KMS-11 (cell line): Measurements from ENCODE around the gene FOXM1.
A peak's percentile ranks its signal among the peaks of the same experiment; 100 is the strongest.

Source experiments
- H2AFZ ChIP-seq: fragments of 200-600 bp; sonication (generic); 2 replicates; pipeline ENCODE4 v1.6.1; 2016; ENCODE audit warnings: antibody characterized with exemption, mixed run types, low read depth
- H3K27ac ChIP-seq: fragments of 200-600 bp; sonication (generic); 2 replicates; pipeline ENCODE4 v1.6.1; 2016; ENCODE audit warnings: mild to moderate bottlenecking, mixed run types
- H3K27me3 ChIP-seq: fragments of 200-600 bp; sonication (generic); 2 replicates; pipeline ENCODE4 v1.6.1; 2017; ENCODE audit warnings: mild to moderate bottlenecking, low read depth, mixed run types, moderate library complexity; ENCODE audit not compliant: insufficient read depth
- H3K36me3 ChIP-seq: fragments of 200-600 bp; sonication (generic); 2 replicates; pipeline ENCODE4 v1.6.1; 2017; ENCODE audit warnings: mild to moderate bottlenecking, mixed run types; ENCODE audit not compliant: insufficient read depth
- H3K4me1 ChIP-seq: fragments of 200-600 bp; sonication (generic); 2 replicates; pipeline ENCODE4 v1.6.1; 2016; ENCODE audit warnings: mild to moderate bottlenecking, low read depth, mixed run types; ENCODE audit not compliant: poor library complexity, severe bottlenecking
- H3K4me2 ChIP-seq: fragments of 200-600 bp; sonication (generic); 2 replicates; pipeline ENCODE4 v1.7.0; 2016; ENCODE audit warnings: mild to moderate bottlenecking, mixed run types
- H3K4me3 ChIP-seq: fragments of 200-600 bp; sonication (generic); IDR thresholded peaks from 2 replicates; pipeline ENCODE4 v1.6.1; 2017; ENCODE audit warnings: low read depth, low read length, mixed read lengths; ENCODE audit not compliant: insufficient read depth
- H3K79me2 ChIP-seq: fragments of 200-600 bp; sonication (generic); 2 replicates; pipeline ENCODE4 v1.6.1; 2016; ENCODE audit warnings: low read depth, mixed run types; ENCODE audit not compliant: insufficient read depth
- H3K9ac ChIP-seq: fragments of 200-600 bp; sonication (generic); 2 replicates; pipeline ENCODE4 v1.6.1; 2016; ENCODE audit warnings: mild to moderate bottlenecking, mixed run types
- H4K20me1 ChIP-seq: fragments of 200-600 bp; sonication (generic); 2 replicates; pipeline ENCODE4 v1.6.1; 2016; ENCODE audit warnings: mild to moderate bottlenecking, mixed run types; ENCODE audit not compliant: insufficient read depth
- TF ChIP-seq, protein P1 (sequence below): fragments of 200-600 bp; sonication (generic); conservative IDR thresholded peaks from 2 replicates; pipeline ENCODE4 v1.6.1; 2017; ENCODE audit warnings: low read depth, mild to moderate bottlenecking, antibody characterized with exemption, low read length, moderate library complexity, mixed read lengths

The FOXM1 gene

DNA sequence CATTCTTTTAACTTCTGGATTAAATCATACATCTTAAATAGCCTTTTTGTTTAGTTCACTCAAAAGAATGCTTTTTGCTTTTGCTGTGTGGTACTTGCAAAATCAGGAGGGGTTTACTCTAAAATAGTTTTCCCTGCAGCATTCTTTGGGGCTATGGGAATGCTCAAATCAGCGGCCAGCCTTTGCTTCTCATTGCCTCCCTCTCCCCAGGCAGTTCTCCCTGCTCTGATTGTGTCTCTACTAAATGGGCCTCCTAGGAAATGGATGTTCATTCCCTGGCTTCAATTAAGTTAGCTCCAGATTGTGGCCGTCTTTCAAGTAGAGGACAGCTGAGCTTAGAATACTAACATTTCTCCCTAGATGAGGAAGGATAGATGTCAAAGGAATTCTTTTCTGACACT is 18.1 kb upstream of the FOXM1 start:
- H3K27ac ChIP-seq = no peak overlapping the region
- no peak overlapping the region for H3K4me2 ChIP-seq
- no peaks in the 10 kb centered on the region for H4K20me1 ChIP-seq
- no peaks in the 10 kb centered on the region for H3K27me3 ChIP-seq
- no peaks in the 10 kb centered on the region; the same call in 1 of the 2 replicates for H3K79me2 ChIP-seq
- H3K36me3 ChIP-seq = no peaks in the 10 kb centered on the region
- H2AFZ ChIP-seq = no peak overlapping the region
- TF ChIP-seq, protein P1, sequence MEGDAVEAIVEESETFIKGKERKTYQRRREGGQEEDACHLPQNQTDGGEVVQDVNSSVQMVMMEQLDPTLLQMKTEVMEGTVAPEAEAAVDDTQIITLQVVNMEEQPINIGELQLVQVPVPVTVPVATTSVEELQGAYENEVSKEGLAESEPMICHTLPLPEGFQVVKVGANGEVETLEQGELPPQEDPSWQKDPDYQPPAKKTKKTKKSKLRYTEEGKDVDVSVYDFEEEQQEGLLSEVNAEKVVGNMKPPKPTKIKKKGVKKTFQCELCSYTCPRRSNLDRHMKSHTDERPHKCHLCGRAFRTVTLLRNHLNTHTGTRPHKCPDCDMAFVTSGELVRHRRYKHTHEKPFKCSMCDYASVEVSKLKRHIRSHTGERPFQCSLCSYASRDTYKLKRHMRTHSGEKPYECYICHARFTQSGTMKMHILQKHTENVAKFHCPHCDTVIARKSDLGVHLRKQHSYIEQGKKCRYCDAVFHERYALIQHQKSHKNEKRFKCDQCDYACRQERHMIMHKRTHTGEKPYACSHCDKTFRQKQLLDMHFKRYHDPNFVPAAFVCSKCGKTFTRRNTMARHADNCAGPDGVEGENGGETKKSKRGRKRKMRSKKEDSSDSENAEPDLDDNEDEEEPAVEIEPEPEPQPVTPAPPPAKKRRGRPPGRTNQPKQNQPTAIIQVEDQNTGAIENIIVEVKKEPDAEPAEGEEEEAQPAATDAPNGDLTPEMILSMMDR = no peak
- no peak overlapping the region for H3K4me3 ChIP-seq
- peaks cover 8% of the 10 kb centered on the region for H3K4me1 ChIP-seq
- H3K9ac ChIP-seq = no peak overlapping the region

DNA sequence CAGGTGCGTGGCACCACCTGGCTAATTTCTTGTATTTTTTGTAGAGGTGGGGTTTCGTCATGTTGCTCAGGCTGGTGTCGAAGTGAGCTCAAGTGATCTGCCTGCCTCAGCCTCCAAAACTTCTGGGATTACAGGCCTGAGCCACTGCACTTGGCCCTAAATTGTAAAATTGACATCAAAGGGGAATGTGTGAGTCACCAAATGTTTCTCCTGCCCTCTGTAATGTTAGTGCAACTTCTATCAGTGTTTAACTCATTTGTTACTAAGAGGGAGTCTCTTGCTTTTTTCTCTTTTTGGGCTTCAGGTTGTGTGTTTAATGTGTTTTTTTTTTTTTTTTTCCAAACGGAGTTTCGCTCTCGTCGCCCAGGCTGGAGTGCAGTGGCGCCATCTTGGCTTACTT is 16.0 kb upstream of the FOXM1 start:
- TF ChIP-seq, protein P1 = no peak
- Histone ChIP-seq H3K4me2 (no peak overlapping the region), H3K27ac (no peak overlapping the region), H3K27me3 (no peaks in the 10 kb centered on the region), H3K79me2 (no peaks in the 10 kb centered on the region; the same call in 1 of the 2 replicates), H2AFZ (no peak overlapping the region), H3K36me3 (no peaks in the 10 kb centered on the region), H3K4me1 (peaks cover 8% of the 10 kb centered on the region), H3K4me3 (no peak overlapping the region), H4K20me1 (no peaks in the 10 kb centered on the region), H3K9ac (no peak overlapping the region)

DNA sequence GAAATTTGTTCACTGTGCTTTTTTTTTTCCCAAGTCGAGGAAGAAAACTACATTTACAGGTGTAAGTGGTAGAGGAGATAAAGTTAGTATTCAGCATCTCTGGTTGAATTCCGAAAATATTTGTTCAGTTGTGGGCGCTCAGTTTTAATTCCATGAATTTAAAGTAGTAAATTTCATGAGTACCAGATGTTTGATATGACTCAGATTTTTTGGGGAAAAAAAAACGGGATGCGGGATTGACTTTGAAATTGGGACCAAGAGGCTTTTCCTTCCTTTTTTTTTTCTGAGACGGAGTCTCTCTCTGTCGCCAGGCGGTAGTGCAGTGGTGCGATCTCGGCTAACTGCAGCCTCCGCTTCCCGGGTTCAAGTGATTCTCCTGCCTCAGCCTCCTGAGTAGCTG is 15.3 kb upstream of the FOXM1 start:
- Histone ChIP-seq H3K4me2 (no peak overlapping the region; the same call in 1 of the 2 replicates), H3K27ac (no peak overlapping the region), H3K4me1 (peaks cover 8% of the 10 kb centered on the region), H3K4me3 (no peak overlapping the region), H3K27me3 (no peaks in the 10 kb centered on the region), H3K36me3 (no peaks in the 10 kb centered on the region), H3K79me2 (no peaks in the 10 kb centered on the region; the same call in 1 of the 2 replicates), H2AFZ (no peak overlapping the region), H4K20me1 (no peaks in the 10 kb centered on the region), H3K9ac (no peak overlapping the region)
- TF ChIP-seq, protein P1 = no peak

DNA sequence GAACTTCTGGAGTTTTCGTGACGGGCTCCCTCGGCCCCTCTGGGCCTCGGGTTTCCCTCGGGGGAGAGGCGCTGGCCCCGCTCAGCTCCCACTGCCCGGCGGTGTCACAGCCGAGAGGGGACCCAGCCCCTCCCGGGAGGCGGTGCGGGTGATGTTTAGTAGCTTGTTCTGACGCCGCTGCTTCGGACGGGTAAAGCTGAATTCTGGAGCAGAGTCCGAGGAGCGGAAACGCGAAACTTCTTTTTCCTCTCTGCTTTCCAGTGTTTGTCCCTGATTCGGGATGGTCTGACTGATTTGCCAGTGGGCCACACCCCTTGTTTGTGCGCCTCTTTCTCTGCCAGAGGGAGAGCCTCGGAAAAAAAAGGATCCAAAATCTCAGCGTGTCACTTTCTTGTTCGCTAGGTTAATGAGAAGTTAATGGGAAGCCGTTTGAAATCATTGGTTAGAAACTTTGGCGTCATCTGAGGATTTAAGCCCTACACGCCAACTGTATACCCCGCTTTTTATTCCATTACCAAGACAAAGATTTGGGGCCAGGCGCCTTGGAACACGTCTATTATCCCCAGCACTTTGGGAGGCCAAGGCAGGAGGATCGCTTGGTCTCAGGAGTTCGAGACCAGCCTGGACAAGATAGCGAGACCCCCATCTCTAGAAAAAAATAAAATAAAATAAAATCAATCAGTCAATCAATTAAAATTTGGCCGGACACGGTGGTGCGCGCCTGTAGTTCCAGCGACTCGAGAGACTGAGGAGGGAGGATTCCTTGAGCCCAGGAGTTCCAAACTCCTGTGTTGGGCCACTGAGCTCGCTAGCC is 14.5 kb upstream of the FOXM1 start:
- H3K36me3 ChIP-seq = no peaks in the 10 kb centered on the region
- TF ChIP-seq, protein P1 = no peak
- no peaks in the 10 kb centered on the region for H4K20me1 ChIP-seq
- H3K27ac ChIP-seq = peak overlapping the region; percentile 31
- H3K9ac ChIP-seq = peak overlapping the region; percentile 57
- H3K4me1 ChIP-seq = peaks cover 8% of the 10 kb centered on the region
- H2AFZ ChIP-seq = peak overlapping the region; percentile 57
- no peak overlapping the region for H3K4me3 ChIP-seq
- peak overlapping the region; percentile 81 for H3K4me2 ChIP-seq
- no peaks in the 10 kb centered on the region for H3K27me3 ChIP-seq
- no peaks in the 10 kb centered on the region; the same call in 1 of the 2 replicates for H3K79me2 ChIP-seq
